Ovary (tissue), 3 donors: ENCODE data around the gene ATP8B1.

Experiments used
- CTCF ChIP-seq, 3 donors: fragments of 450-650 bp in 2 of 3; fragments of 200-600 bp in 1 of 3; IDR thresholded peaks; one replicate each; pipeline versions ENCODE4 v1.5.1 to v1.8.0; 2016 to 2022; ENCODE audit warnings: antibody characterized with exemption in 3 of 3, mild to moderate bottlenecking in 1 of 3
- EP300 ChIP-seq: sonication (generic); formaldehyde crosslinking; IDR thresholded peaks from one replicate; pipeline ENCODE4 v1.6.1; 2017; ENCODE audit warnings: antibody characterized with exemption
- POLR2A ChIP-seq: fragments of 450-650 bp; IDR thresholded peaks from one replicate; pipeline ENCODE4 v1.6.1; 2017; ENCODE audit warnings: antibody characterized with exemption, mild to moderate bottlenecking, moderate library complexity
- donor health status: DM: no; HTN: no; CAD: no.

- TF ChIP-seq CTCF (IDR thresholded peaks at IDR 0.05) (no peak), POLR2A (no peak), EP300 (no peak)
These were observed 50.1 kb downstream of the ATP8B1 start for GRCh38 chr18:57753063-57753462.
